H1 (cell line): ENCODE measurements around the gene PANX1. TPM values are rescaled to one million over a fixed set of nuclear protein-coding genes. Genes with fewer than 3 reads are reported as not detected.

Experiments
- ASH2L ChIP-seq: fragments of 200-600, 300-600 bp; sonication (generic); IDR thresholded peaks from one replicate; pipeline ENCODE4 v1.7.1; 2017; ENCODE audit warnings: low read length
- CHD2 ChIP-seq: IDR thresholded peaks from 2 replicates; pipeline ENCODE4 v1.6.1; 2012; ENCODE audit warnings: low read length, improper control_type of control experiment
- SAP30 ChIP-seq: fragments of 300-600 bp; sonication (generic); IDR thresholded peaks from 2 replicates; pipeline ENCODE4 v1.7.1; 2012; ENCODE audit warnings: low read length, moderate library complexity, mild to moderate bottlenecking, inconsistent platforms; ENCODE audit not compliant: insufficient read depth, insufficient replicate concordance
- SIX5 ChIP-seq: IDR thresholded peaks from 2 replicates; pipeline ENCODE4 v1.6.1; 2011; ENCODE audit warnings: mild to moderate bottlenecking, low read depth, low read length
- SUZ12 ChIP-seq: fragments of 200-600 bp; sonication (generic); IDR thresholded peaks from 2 replicates; pipeline ENCODE4 v1.6.1; 2012; ENCODE audit warnings: mild to moderate bottlenecking, inconsistent platforms, low read length, moderate library complexity, mixed read lengths
- polyA plus RNA-seq, 7 experiments: library from polyadenylated mRNA; depleted of rRNA in 3 of 7; stranded (reverse) in 5 of 7; unstranded in 2 of 7; fragments of >200 nt in 5 of 7; fragments of 200-250 nt in 2 of 7; gene quantifications; 1 replicate in 5 of 7; 2 replicates in 1 of 7; 4 replicates in 1 of 7; pipeline versions ENCODE4 v1.2.1 to v1.2.3, GENCODE V29; 2011 to 2013; ENCODE audit warnings: missing spikeins in 2 of 7, mixed read lengths in 2 of 7
- total RNA-seq: library from RNA; stranded (reverse); fragmentation: NEBNext Ultra II Directional; extraction: Animal tissue kit (Norgen Biotek cat#: 25700); gene quantifications from 2 replicates; pipeline ENCODE4 v1.2.1, GENCODE V29; 2021

The PANX1 gene
- total and polyA plus RNA-seq, 2 of the 8 experiments (the other 6 are each of a cell fraction or from before 2014, with no cell fraction given), result 15.9 to 35.2 TPM

DNA sequence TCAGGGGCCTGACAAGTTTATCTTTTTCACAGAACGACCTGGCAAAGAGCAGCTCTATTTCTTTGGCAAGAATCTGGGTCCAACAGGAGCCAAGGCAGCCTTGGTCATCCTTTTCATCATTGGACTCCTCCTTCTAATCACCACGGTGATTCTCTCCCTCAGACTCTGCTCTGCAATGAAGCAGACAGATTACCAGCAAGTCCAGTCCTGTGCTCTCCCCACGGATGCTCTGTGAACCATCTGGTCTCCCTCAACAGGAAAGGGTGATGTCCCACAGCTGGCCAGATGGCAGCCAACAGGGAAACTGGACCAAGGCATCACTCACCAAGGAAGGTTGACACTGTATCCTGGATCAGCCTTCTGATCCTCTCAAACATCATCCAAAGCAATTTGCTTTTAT lies 17.0 kb upstream of the PANX1 start (continued):
- TF ChIP-seq SUZ12 (no peak), ASH2L (no peak), SAP30 (no peak), CHD2 (no peak), SIX5 (no peak)
